Heart left ventricle (tissue), 16 donors: ENCODE measurements around the gene SLC25A21. TPM values are rescaled to one million over a fixed set of nuclear protein-coding genes. Genes with fewer than 3 reads are reported as not detected.

Experiments used
- ATAC-seq, 4 donors: fragments of 200-7000 bp; cut with Tn5 transposase; one replicate each; pipeline ENCODE4 v1.9.1; 2020 to 2022; ENCODE audit warnings: moderate library complexity in 4 of 4, mild to moderate bottlenecking in 3 of 4, moderate number of reproducible peaks in 1 of 4
- DNase-seq, 5 donors: peaks; one replicate each; pipeline ENCODE4 v3.0.0-alpha.2; 2020
- H3K27ac ChIP-seq, 12 donors: fragments of 200-600 bp; sonication (generic) in 4 of 12; one replicate each; pipeline versions ENCODE4 v1.5.0 to v1.8.0; 2016 to 2022; ENCODE audit warnings: mild to moderate bottlenecking in 2 of 12
- H3K27me3 ChIP-seq, 9 donors: fragments of 200-600 bp; sonication (generic) in 2 of 9; one replicate each; pipeline versions ENCODE4 v1.5.1 to v1.8.0; 2016 to 2022; ENCODE audit warnings: mild to moderate bottlenecking in 3 of 9
- H3K36me3 ChIP-seq, 9 donors: fragments of 200-600 bp; sonication (generic) in 2 of 9; one replicate each; pipeline versions ENCODE4 v1.5.0 to v1.8.0; 2018 to 2022; ENCODE audit warnings: mild to moderate bottlenecking in 2 of 9
- H3K4me1 ChIP-seq, 12 donors: fragments of 200-600 bp; sonication (generic) in 4 of 12; one replicate each; pipeline versions ENCODE4 v1.5.0 to v1.8.0; 2016 to 2022; ENCODE audit warnings: mild to moderate bottlenecking in 3 of 12
- H3K4me3 ChIP-seq, 12 donors: fragments of 200-600 bp; sonication (generic) in 4 of 12; one replicate each; pipeline versions ENCODE4 v1.5.0 to v1.8.0; 2017 to 2022; ENCODE audit warnings: mild to moderate bottlenecking in 9 of 12, moderate library complexity in 4 of 12
- H3K9me3 ChIP-seq, 12 donors: fragments of 200-600 bp; sonication (generic) in 4 of 12; one replicate each; pipeline versions ENCODE4 v1.5.0 to v1.8.0; 2016 to 2022; ENCODE audit warnings: mild to moderate bottlenecking in 1 of 12
- CTCF ChIP-seq, 12 donors: fragments of 200-600 bp; sonication (generic) in 4 of 12; IDR thresholded peaks; one replicate each; pipeline versions ENCODE4 v1.5.0 to v1.8.0; 2018 to 2022; ENCODE audit warnings: antibody characterized with exemption in 12 of 12, mild to moderate bottlenecking in 5 of 12
- POLR2A ChIP-seq, 2 donors: fragments of 450-650 bp; IDR thresholded peaks; one replicate each; pipeline ENCODE4 v1.6.1; 2017; ENCODE audit warnings: antibody characterized with exemption in 2 of 2, mild to moderate bottlenecking in 2 of 2, moderate library complexity in 2 of 2
- WGBS, 4 donors: extraction: QIAGEN DNeasy Blood & Tissue Kit in 2 of 4; methylation state at CpG; one replicate each; pipeline versions ENCODE4 v1.1.5 to v1.1.7; 2013 to 2018; 5-methylcytosine and 5-hydroxymethylcytosine counted together
- intact Hi-C, 10 donors: fragments of 100-400 bp; cut with DNase I; formaldehyde crosslinking; loops; one replicate each; pipeline versions ENCODE4 v1.11.1 to v1.14.2; 2022
- polyA plus RNA-seq, 2 donors: library from polyadenylated mRNA; stranded (reverse); fragments of 200-250 nt; gene quantifications; one replicate each; pipeline ENCODE4 v1.2.3, GENCODE V29; 2013
- total RNA-seq, 9 donors: library from RNA; depleted of rRNA in 2 of 9; stranded (reverse); fragments of >200 nt in 2 of 9; fragmentation: NEBNext Ultra II Directional in 3 of 9; extraction: Animal tissue kit (Norgen Biotek cat#: 25700) in 3 of 9; gene quantifications; one replicate each; pipeline versions ENCODE4 v1.1.0 to v1.2.4, GENCODE V29; 2016 to 2023
- donor health status: ischemic (EF 13 %, LVEDD 7.1; RV severe dilation, severe dysfunction).
- donor health status: healthy with polysubstance abuse.
- donor health status: DM: no; HTN: yes; CAD: no.
- donor health status: DM: no; HTN: no; CAD: no.
- donor health status: ischemic (EF 25% LVEDD 6.9; RV normal size, moderate dysfunction).
- donor health status: ischemic (EF 25% LVEDD 5.7; RV mildly dilated, moderate dysfunction).
- donor health status: healthy.
- donor health status: DM: yes; HTN: yes; CAD: no.
- donor health status: ischemic (EF 35%, LVEDD 5.7; RV mildly dilated, moderate dysfunction).
- donor health status: nonischemic (EF 11% LVEDD 7.7; RV severe dilation, severe dysfunction).
- donor health status: DM: yes; HTN: yes; CAD: no.
- donor health status: PGD.
- donor health status: ischemic (EF 29% LVEDD 5.4; RV normal size, mild dysfunction).
- donor health status: nonischemic (EF 23%, LVEDD 6.1; RV moderate dilation, normal function).

The SLC25A21 gene
- total and polyA plus RNA-seq, 11 donors: 0.12 to 1.6 (median 0.24) TPM; not detected in 1

- no peak for DNase-seq
- TF ChIP-seq POLR2A (IDR thresholded peaks at IDR 0.05): no peak
- Histone ChIP-seq H3K27me3 (no peaks in the 10 kb centered on the region), H3K4me3 (no peak overlapping the region), H3K4me1 (peaks cover 0 to 3% (median 0%) of the 10 kb centered on the region in 12 donors), H3K27ac (no peak overlapping the region), H3K9me3 (no peaks in the 10 kb centered on the region), H3K36me3 (no peaks in the 10 kb centered on the region)
- WGBS, 4 donors: 80 to 94% (median 86%) methylated on average over 2 of the region's 2 CpGs
- intact Hi-C loops: no loop called here
- ATAC-seq: no peak
These were observed 137.0 kb downstream of the SLC25A21 start for GRCh38 chr14:37035401-37035800.

- Histone ChIP-seq H3K4me3 (no peak overlapping the region), H3K27me3 (no peaks in the 10 kb centered on the region), H3K36me3 (no peaks in the 10 kb centered on the region), H3K9me3 (no peaks in the 10 kb centered on the region), H3K4me1 (peaks cover 0 to 3% (median 0%) of the 10 kb centered on the region in 12 donors), H3K27ac (no peak overlapping the region)
- 73 to 82% (median 81%) methylated on average over 11 of the region's 11 CpGs for WGBS, 4 donors
- TF ChIP-seq POLR2A (IDR thresholded peaks at IDR 0.05) (no peak), CTCF (IDR thresholded peaks at IDR 0.05) (no peak)
- ATAC-seq (no peak), DNase-seq (no peak)
- intact Hi-C loops: no loop called here
These were observed 137.8 kb downstream of the SLC25A21 start for GRCh38 chr14:37034410-37035285.

- Histone ChIP-seq H3K9me3 (no peaks in the 10 kb centered on the region), H3K27me3 (no peaks in the 10 kb centered on the region), H3K27ac (no peak overlapping the region), H3K4me3 (no peak overlapping the region), H3K36me3 (no peaks in the 10 kb centered on the region), H3K4me1 (peaks cover 0 to 3% (median 0%) of the 10 kb centered on the region in 12 donors)
- ATAC-seq: no peak
- TF ChIP-seq POLR2A (IDR thresholded peaks at IDR 0.05) (no peak), CTCF (IDR thresholded peaks at IDR 0.05) (no peak)
- intact Hi-C loops: no loop called here
- 86 to 96% (median 93%) methylated on average over 1 of the region's 1 CpG for WGBS, 4 donors
- DNase-seq: no peak
These were observed 139.5 kb downstream of the SLC25A21 start for GRCh38 chr14:37032863-37033262.

- H3K9me3 ChIP-seq: no peaks in the 10 kb centered on the region
- TF ChIP-seq CTCF (IDR thresholded peaks at IDR 0.05): no peak
- TF ChIP-seq POLR2A (IDR thresholded peaks at IDR 0.05): no peak
- intact Hi-C loops: no loop called here
- H3K4me1 ChIP-seq: peaks cover 0 to 3% (median 0%) of the 10 kb centered on the region in 12 donors
- DNase-seq: no peak
- H3K27ac ChIP-seq: no peak overlapping the region
- H3K36me3 ChIP-seq: no peaks in the 10 kb centered on the region
- no peaks in the 10 kb centered on the region for H3K27me3 ChIP-seq
- ATAC-seq: no peak
- no peak overlapping the region for H3K4me3 ChIP-seq
- WGBS, 4 donors: 62 to 79% (median 76%) methylated on average over 4 of the region's 4 CpGs
These were observed 145.1 kb downstream of the SLC25A21 start for GRCh38 chr14:37027188-37027824.
